IMR-90 (cell line): ENCODE data around the gene GLUD1. TPM values are rescaled to one million over a fixed set of nuclear protein-coding genes. Genes with fewer than 3 reads are reported as not detected.
"Not testable (repeated sequence)": the region's sequence is repeated elsewhere in the genome, so short reads cannot be mapped to it uniquely, and the experiment has no call there.

ENCODE experiments used
- ATAC-seq: fragments of 200-7000 bp; cut with Tn5 transposase; 2 replicates; pipeline ENCODE4 v1.9.1; 2020; ENCODE audit warnings: low read depth, mild to moderate bottlenecking, moderate library complexity
- BruUV-seq: library from RNA; stranded (reverse); fragments of 400-500 nt; replicated peaks from 2 replicates; lab custom pipeline; 2021; lab: Mats Ljungman, UMichigan
- CTCF ChIA-PET: fragments of 300-600 bp; formaldehyde crosslinking; extraction: SDS; loops from one replicate; lab custom pipeline; 2021; ENCODE audit warnings: antibody characterized with exemption; lab: Yijun Ruan, JAX
- POLR2A ChIA-PET: fragments of 300-600 bp; sonication (Branson Sonifier 250); formaldehyde crosslinking; loops from one replicate; lab custom pipeline; 2022; ENCODE audit warnings: antibody characterized with exemption; ENCODE audit not compliant: unreplicated experiment; lab: Charles Lee
- DNase-seq: peaks from one replicate; pipeline ENCODE4 v3.0.0; 2013
- H2AFZ ChIP-seq: replicated peaks from 2 replicates; pipeline ENCODE3; 2013; ENCODE audit warnings: low read length, mild to moderate bottlenecking; ENCODE audit not compliant: poor library complexity
- H2AK5ac ChIP-seq: 2 replicates; pipeline ENCODE4 v1.6.1; 2013; ENCODE audit warnings: low read depth, low read length, inconsistent platforms
- H2AK9ac ChIP-seq: replicated peaks from 2 replicates; pipeline ENCODE3; 2013; ENCODE audit warnings: mild to moderate bottlenecking, low read depth, low read length, moderate library complexity; ENCODE audit not compliant: poor library complexity
- H2BK120ac ChIP-seq: 2 replicates; pipeline ENCODE4 v1.6.1; 2013; ENCODE audit warnings: low read depth, low read length, inconsistent platforms
- H2BK15ac ChIP-seq: 3 replicates; pipeline ENCODE4 v1.6.1; 2013; ENCODE audit warnings: low read depth, low read length, inconsistent platforms
- H2BK20ac ChIP-seq: 2 replicates; pipeline ENCODE4 v1.6.1; 2013; ENCODE audit warnings: low read depth, mild to moderate bottlenecking, inconsistent platforms, low read length, moderate library complexity
- H2BK5ac ChIP-seq: 2 replicates; pipeline ENCODE4 v1.6.1; 2013; ENCODE audit warnings: mild to moderate bottlenecking, low read depth, low read length, inconsistent platforms; ENCODE audit not compliant: poor library complexity, severe bottlenecking
- H3K14ac ChIP-seq: replicated peaks from 2 replicates; pipeline ENCODE4 v1.6.1; 2013; ENCODE audit warnings: low read depth, low read length, inconsistent platforms
- H3K18ac ChIP-seq: 2 replicates; pipeline ENCODE4 v1.6.1; 2013; ENCODE audit warnings: low read depth, low read length, control low read depth
- H3K23ac ChIP-seq: 2 replicates; pipeline ENCODE4 v1.6.1; 2013; ENCODE audit warnings: low read depth, low read length, inconsistent platforms
- H3K27ac ChIP-seq: 2 replicates; pipeline ENCODE4 v1.5.1; 2013; ENCODE audit warnings: mild to moderate bottlenecking, control low read depth, low read length; ENCODE audit not compliant: insufficient read depth
- H3K27me3 ChIP-seq: 2 replicates; pipeline ENCODE4 v1.6.1; 2013; ENCODE audit warnings: low read length; ENCODE audit not compliant: control insufficient read depth, insufficient read depth
- H3K36me3 ChIP-seq: 2 replicates; pipeline ENCODE4 v1.6.1; 2013; ENCODE audit warnings: low read length, mixed read lengths; ENCODE audit not compliant: control insufficient read depth, insufficient read depth
- H3K4ac ChIP-seq: 2 replicates; pipeline ENCODE4 v1.6.1; 2013; ENCODE audit warnings: low read depth, low read length, inconsistent platforms
- H3K4me1 ChIP-seq: 2 replicates; pipeline ENCODE4 v1.6.1; 2013; ENCODE audit warnings: low read length, mixed read lengths; ENCODE audit not compliant: control insufficient read depth, insufficient read depth
- H3K4me2 ChIP-seq: 2 replicates; pipeline ENCODE4 v1.6.1; 2013; ENCODE audit warnings: low read depth, mild to moderate bottlenecking, control low read depth, low read length, moderate library complexity
- H3K4me3 ChIP-seq: 2 replicates; pipeline ENCODE4 v1.5.1; 2013; ENCODE audit warnings: low read depth, mild to moderate bottlenecking, control low read depth, low read length, moderate library complexity; ENCODE audit not compliant: insufficient read depth
- H3K56ac ChIP-seq: 2 replicates; pipeline ENCODE4 v1.6.1; 2013; ENCODE audit warnings: low read length, inconsistent platforms; ENCODE audit not compliant: insufficient read depth; ENCODE audit errors: extremely low read depth
- H3K79me1 ChIP-seq, 2 experiments: 2 replicates each; pipeline ENCODE4 v1.6.1; 2013; ENCODE audit warnings: low read length in 2 of 2, inconsistent platforms in 1 of 2, low read depth in 1 of 2
- H3K9ac ChIP-seq: 2 replicates; pipeline ENCODE4 v1.6.1; 2013; ENCODE audit warnings: low read depth, low read length, control low read depth
- H3K9me1 ChIP-seq: 2 replicates; pipeline ENCODE4 v1.6.1; 2013; ENCODE audit warnings: low read length, inconsistent platforms; ENCODE audit not compliant: insufficient read depth
- H3K9me3 ChIP-seq: 2 replicates; pipeline ENCODE4 v1.6.1; 2013; ENCODE audit warnings: low read length; ENCODE audit not compliant: control insufficient read depth, insufficient read depth
- H4K20me1 ChIP-seq: 2 replicates; pipeline ENCODE4 v1.6.1; 2013; ENCODE audit warnings: low read length, inconsistent platforms; ENCODE audit not compliant: insufficient read depth
- H4K5ac ChIP-seq: 2 replicates; pipeline ENCODE4 v1.6.1; 2013; ENCODE audit warnings: mild to moderate bottlenecking, low read depth, low read length, control low read depth
- H4K8ac ChIP-seq, 2 experiments: 2 replicates each; pipeline ENCODE4 v1.6.1; 2013; ENCODE audit warnings: low read depth in 2 of 2, low read length in 2 of 2, control low read depth in 1 of 2, inconsistent platforms in 1 of 2
- H4K91ac ChIP-seq: 2 replicates; pipeline ENCODE4 v1.6.1; 2013; ENCODE audit warnings: low read depth, low read length, inconsistent platforms; ENCODE audit not compliant: insufficient read depth
- MAFK ChIP-seq: IDR thresholded peaks from 2 replicates; pipeline ENCODE4 v1.6.1; 2012; ENCODE audit warnings: low read depth, low read length, improper control_type of control experiment
- WGBS, 2 experiments: methylation state at CpG; one replicate each; pipeline versions ENCODE4 v1.1.5 to v1.1.7; 2013; ENCODE audit warnings: missing lambda C conversion rate in 2 of 2; ENCODE audit not compliant: insufficient read length in 1 of 2; ENCODE audit errors: extremely low coverage in 2 of 2; 5-methylcytosine and 5-hydroxymethylcytosine counted together
- dilution Hi-C: fragments of 300-500 bp; cut with HindIII; formaldehyde crosslinking; loops from one replicate; pipeline ENCODE4 v1.14.3; 2018; ENCODE audit warnings: low sequenced_read_pairs; ENCODE audit not compliant: unreplicated experiment
- in situ Hi-C: fragments of 300-500 bp; cut with MboI; formaldehyde crosslinking; loops from 3 replicates; pipeline ENCODE4 v1.14.3; 2019; ENCODE audit warnings: low sequenced_read_pairs, inconsistent platforms, mixed read lengths
- intact Hi-C: fragments of 100-400 bp; cut with micrococcal nuclease; formaldehyde crosslinking; loops from 2 replicates; pipeline ENCODE4 v1.10.0; 2022
- polyA plus RNA-seq, 3 experiments: library from polyadenylated mRNA; depleted of rRNA; stranded (reverse); fragments of >200 nt; gene quantifications; 2 replicates each; pipeline ENCODE4 v1.2.3, GENCODE V29; 2012; ENCODE audit warnings: low replicate concordance in 1 of 3
- total RNA-seq: library from RNA; depleted of rRNA; stranded (reverse); fragments of >200 nt; gene quantifications from 2 replicates; pipeline ENCODE4 v1.2.3, GENCODE V29; 2012

GLUD1 gene
- total and polyA plus RNA-seq, 2 of the 4 experiments (the other 2 are of a cell fraction): 64.8 to 210 TPM

DNA sequence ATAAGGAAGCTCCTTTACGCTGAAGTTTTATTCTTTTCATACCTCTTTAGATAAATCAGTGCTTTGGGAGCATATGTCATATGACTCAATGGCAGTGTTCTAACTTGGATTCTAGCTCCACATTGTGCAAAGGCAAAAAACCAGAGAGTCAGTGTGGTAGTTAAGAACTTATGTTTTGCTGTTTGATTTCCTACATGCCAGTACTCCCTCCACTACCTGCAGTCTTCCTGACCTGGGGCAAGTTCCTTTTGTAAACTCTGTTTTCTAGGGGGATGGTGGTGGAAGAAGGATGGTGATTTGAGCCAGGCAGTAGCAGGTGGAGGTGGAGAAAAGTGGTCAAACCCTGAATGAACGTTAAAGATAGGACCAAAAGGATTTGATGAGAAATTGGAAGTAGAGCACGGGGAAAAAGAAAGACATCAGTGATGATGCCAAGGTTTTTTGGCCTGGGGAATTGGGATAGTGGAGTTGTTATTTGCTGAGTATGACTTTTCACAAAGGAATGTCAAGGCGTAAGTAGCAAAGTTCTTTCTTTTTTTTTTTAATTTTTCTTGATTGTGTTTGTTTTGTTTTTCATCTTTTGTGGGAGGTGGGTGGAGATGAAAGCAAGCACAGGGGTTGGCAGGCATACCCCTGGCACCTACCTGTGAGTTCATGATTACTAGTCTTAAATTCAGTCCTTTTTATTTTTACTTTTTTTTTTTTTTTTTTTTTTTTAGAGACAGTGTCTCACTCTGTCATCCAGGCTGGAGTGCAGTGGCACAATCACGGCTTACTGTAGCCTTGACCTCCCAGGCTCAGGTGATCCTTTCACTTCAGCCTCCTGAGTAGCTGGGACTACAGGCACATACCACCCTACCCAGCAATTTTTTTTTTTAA, 47.8 kb upstream of the GLUD1 start:
- H3K18ac ChIP-seq, H2AK9ac ChIP-seq, H3K9ac ChIP-seq, BruUV-seq, H3K4ac ChIP-seq, H4K8ac ChIP-seq, H3K79me1 ChIP-seq, H3K36me3 ChIP-seq, H2AFZ ChIP-seq, H3K9me3 ChIP-seq, H3K56ac ChIP-seq, H2BK20ac ChIP-seq, H2BK15ac ChIP-seq, H3K23ac ChIP-seq, H4K20me1 ChIP-seq, H3K4me1 ChIP-seq, H3K27ac ChIP-seq, H4K5ac ChIP-seq, CTCF ChIA-PET, H2BK120ac ChIP-seq, H3K27me3 ChIP-seq, dilution Hi-C loops, H3K9me1 ChIP-seq, H3K4me3 ChIP-seq, H2AK5ac ChIP-seq, H3K4me2 ChIP-seq, intact Hi-C loops, H2BK5ac ChIP-seq, H3K14ac ChIP-seq, in situ Hi-C loops, H4K91ac ChIP-seq, POLR2A ChIA-PET: not testable (repeated sequence)
- peak; percentile 81 for ATAC-seq
- peak; percentile 36 for DNase-seq
- peak; percentile 38; the same call in 1 of the 2 replicates for TF ChIP-seq MAFK
- 52% methylated on average over 2 of the region's 5 CpGs; no CpG with 5 or more reads in 1 of the 2 experiments for WGBS, 2 experiments
